DND-41 (cell line): ENCODE results near the gene ERG.

Experiments used
- CTCF ChIP-seq: IDR thresholded peaks from 2 replicates; pipeline ENCODE4 v1.5.1; 2012; ENCODE audit warnings: borderline replicate concordance, low read length, moderate library complexity, mild to moderate bottlenecking; ENCODE audit not compliant: poor library complexity, severe bottlenecking; ENCODE audit errors: extremely low read depth
- EZH2 ChIP-seq: IDR thresholded peaks from 3 replicates; pipeline ENCODE4 v1.6.1; 2012; ENCODE audit warnings: borderline replicate concordance, low read depth, mild to moderate bottlenecking, moderate library complexity, low read length, inconsistent platforms; ENCODE audit not compliant: severe bottlenecking

- TF ChIP-seq EZH2 = no peak
- TF ChIP-seq CTCF = no peak
These were observed 139.6 kb downstream of the ERG start for GRCh38 chr21:38358666-38359065.
